Keratinocyte (primary cell): ENCODE data around the gene C14orf39. TPM values are rescaled to one million over a fixed set of nuclear protein-coding genes. Genes with fewer than 3 reads are reported as not detected.

Source experiments
- DNase-seq: peaks from one replicate; pipeline ENCODE4 v3.0.0-alpha.2; 2011; ENCODE audit warnings: low read depth, missing footprints, low spot score
- FAIRE-seq: peaks from 2 replicates; lab custom pipeline; 2011; peaks lifted over from hg19 to GRCh38; lab: Jason Lieb, UNC
- H2AFZ ChIP-seq: 2 replicates; pipeline ENCODE4 v1.6.0; 2012; ENCODE audit warnings: low read length, control low read depth, inconsistent platforms; ENCODE audit not compliant: control insufficient read depth
- H3K27ac ChIP-seq: 2 replicates; pipeline ENCODE4 v1.5.1; 2011; ENCODE audit warnings: low read length; ENCODE audit not compliant: control insufficient read depth, insufficient read depth
- H3K27me3 ChIP-seq: 3 replicates; pipeline ENCODE4 v1.6.0; 2011; ENCODE audit warnings: low read length; ENCODE audit not compliant: control insufficient read depth, insufficient read depth; ENCODE audit errors: extremely low read depth
- H3K36me3 ChIP-seq, 2 experiments: 2 replicates in 1 of 2; 3 replicates in 1 of 2; pipeline ENCODE4 v1.5.1; 2011; ENCODE audit warnings: low read length in 2 of 2, mild to moderate bottlenecking in 1 of 2; ENCODE audit not compliant: control insufficient read depth in 2 of 2, insufficient read depth in 2 of 2; ENCODE audit errors: extremely low read depth in 1 of 2
- H3K4me1 ChIP-seq: 3 replicates; pipeline ENCODE4 v1.5.1; 2011; ENCODE audit warnings: low read length; ENCODE audit not compliant: control insufficient read depth, insufficient read depth; ENCODE audit errors: extremely low read depth
- H3K4me2 ChIP-seq: 3 replicates; pipeline ENCODE4 v1.6.0; 2011; ENCODE audit warnings: low read depth, low read length; ENCODE audit not compliant: control insufficient read depth, insufficient read depth; ENCODE audit errors: extremely low read depth
- H3K4me3 ChIP-seq, 3 experiments: fragments of 200-600 bp in 1 of 3; sonication (generic) in 1 of 3; 2 replicates in 2 of 3; 3 replicates in 1 of 3; pipeline ENCODE4 v1.5.1; 2011 to 2016; ENCODE audit warnings: low read length in 3 of 3, mild to moderate bottlenecking in 3 of 3, control low read depth in 2 of 3, inconsistent platforms in 1 of 3, low read depth in 1 of 3, mixed read lengths in 1 of 3, mixed run types in 1 of 3, moderate library complexity in 1 of 3; ENCODE audit not compliant: control insufficient read depth in 2 of 3, insufficient read depth in 2 of 3; ENCODE audit errors: extremely low read depth in 1 of 3
- H3K79me2 ChIP-seq: 2 replicates; pipeline ENCODE4 v1.6.0; 2012; ENCODE audit warnings: low read length; ENCODE audit not compliant: control insufficient read depth, insufficient read depth
- H3K9ac ChIP-seq: 3 replicates; pipeline ENCODE4 v1.6.0; 2011; ENCODE audit warnings: low read length; ENCODE audit not compliant: control insufficient read depth, insufficient read depth; ENCODE audit errors: extremely low read depth
- H3K9me1 ChIP-seq: 3 replicates; pipeline ENCODE4 v1.6.0; 2011; ENCODE audit warnings: low read length; ENCODE audit not compliant: control insufficient read depth, insufficient read depth; ENCODE audit errors: extremely low read depth
- H3K9me3 ChIP-seq: 2 replicates; pipeline ENCODE4 v1.5.1; 2012; ENCODE audit warnings: low read depth, low read length; ENCODE audit not compliant: control insufficient read depth
- H4K20me1 ChIP-seq: 3 replicates; pipeline ENCODE4 v1.6.0; 2011; ENCODE audit warnings: low read length; ENCODE audit not compliant: control insufficient read depth, insufficient read depth; ENCODE audit errors: extremely low read depth
- CTCF ChIP-seq, 3 experiments: IDR thresholded peaks in 1 of 3; conservative IDR thresholded peaks in 1 of 3; optimal IDR thresholded peaks in 1 of 3; 2 replicates in 2 of 3; 3 replicates in 1 of 3; pipeline versions ENCODE3 to v1.5.1; 2011; ENCODE audit warnings: low read length in 3 of 3, mild to moderate bottlenecking in 3 of 3, moderate library complexity in 2 of 3, control low read depth in 1 of 3, inconsistent platforms in 1 of 3; ENCODE audit not compliant: insufficient read depth in 2 of 3; ENCODE audit errors: extremely low read depth in 1 of 3
- EZH2 ChIP-seq: IDR thresholded peaks from one replicate; pipeline ENCODE4 v1.6.1; 2012; ENCODE audit warnings: inconsistent platforms, mild to moderate bottlenecking, low read length, moderate library complexity
- dilution Hi-C: fragments of 300-500 bp; cut with MboI; formaldehyde crosslinking; loops from one replicate; pipeline ENCODE4 v1.7.0; 2020; ENCODE audit warnings: low sequenced_read_pairs; ENCODE audit not compliant: extremely low pct_ligation_motif_present
- polyA plus RNA-seq, 5 experiments: library from polyadenylated mRNA; depleted of rRNA in 3 of 5; stranded (reverse) in 3 of 5; stranded (forward) in 1 of 5; unstranded in 1 of 5; fragments of >200 nt; gene quantifications; 1 replicate in 1 of 5; 2 replicates in 3 of 5; 3 replicates in 1 of 5; pipeline versions ENCODE4 v1.2.1 to v1.2.3, GENCODE V29; 2011 to 2012; ENCODE audit warnings: missing spikeins in 2 of 5, low read depth in 1 of 5, low replicate concordance in 1 of 5

C14orf39 gene
- polyA plus RNA-seq, 1 donor (not counting 4 experiments of a cell fraction or from before 2014, with no cell fraction given): not detected

GRCh38 chr14:60506985-60507829 lies 21.3 kb upstream of the C14orf39 start:
- DNase-seq: no peak
- no peaks in the 10 kb centered on the region for H3K79me2 ChIP-seq
- no peaks in the 10 kb centered on the region for H3K9me3 ChIP-seq
- TF ChIP-seq EZH2 (peak; percentile 80), CTCF (optimal IDR thresholded peaks at IDR 0.05 in 1 of 3, IDR thresholded peaks at IDR 0.05 in 1 of 3, conservative IDR thresholded peaks at IDR 0.05 in 1 of 3; ENCODE audit: extremely low read depth in 1 of 3, insufficient read depth in 2 of 3, low read length in 3 of 3) (no peak)
- no peak overlapping the region for H3K27ac ChIP-seq
- peaks cover 5% of the 10 kb centered on the region for H4K20me1 ChIP-seq
- no peak overlapping the region for H2AFZ ChIP-seq
- dilution Hi-C loops: no loop called here
- peaks cover 87% of the 10 kb centered on the region for H3K27me3 ChIP-seq
- no peak overlapping the region for H3K9ac ChIP-seq
- no peaks in the 10 kb centered on the region for H3K4me1 ChIP-seq
- no peak overlapping the region for H3K4me2 ChIP-seq
- H3K9me1 ChIP-seq: no peaks in the 10 kb centered on the region
- no peak for FAIRE-seq
- no peaks in the 10 kb centered on the region for H3K36me3 ChIP-seq
- H3K4me3 ChIP-seq: no peak overlapping the region

- no peak for DNase-seq
- no peak for FAIRE-seq
- Histone ChIP-seq H3K36me3 (no peaks in the 10 kb centered on the region), H3K27me3 (peaks cover 80% of the 10 kb centered on the region), H3K9me1 (no peaks in the 10 kb centered on the region), H3K9ac (no peak overlapping the region), H3K4me3 (no peak overlapping the region), H3K4me2 (no peak overlapping the region), H3K27ac (no peak overlapping the region), H4K20me1 (peaks cover 5% of the 10 kb centered on the region), H2AFZ (no peak overlapping the region), H3K79me2 (no peaks in the 10 kb centered on the region), H3K4me1 (no peaks in the 10 kb centered on the region), H3K9me3 (no peaks in the 10 kb centered on the region)
- dilution Hi-C loops: no loop called here
- no peak for TF ChIP-seq CTCF (optimal IDR thresholded peaks at IDR 0.05 in 1 of 3, IDR thresholded peaks at IDR 0.05 in 1 of 3, conservative IDR thresholded peaks at IDR 0.05 in 1 of 3; ENCODE audit: extremely low read depth in 1 of 3, insufficient read depth in 2 of 3, low read length in 3 of 3)
These were observed 20.7 kb upstream of the C14orf39 start for GRCh38 chr14:60506462-60506984.
